ENCODE measurements around the gene OR4D1.
"Not testable (repeated sequence)": the region's sequence is repeated elsewhere in the genome, so short reads cannot be mapped to it uniquely, and the experiment has no call there.

Gene OR4D1

GRCh38 chr17:58147930-58148434 lies at the start of gene OR4D1:
Gene OR4D1, plus strand, starts transcription at chr17:58148384. Its CDS starts 6,770 bp downstream, at chr17:58155154.
- TF ChIP-seq CTCF (IDR thresholded peaks at IDR 0.05; ENCODE audit: low read depth, low read length), result no peak
- H3K4me3 ChIP-seq (ENCODE audit: low read depth, low read length), result no peak within 1 kb of the TSS

GRCh38 chr17:58100506-58100905 lies 47.7 kb upstream of the OR4D1 start:
- TF ChIP-seq CTCF (IDR thresholded peaks at IDR 0.05; ENCODE audit: low read depth, low read length), result no peak
- H3K4me3 ChIP-seq (ENCODE audit: low read depth, low read length), result no peak overlapping the region

- H3K4me3 ChIP-seq (ENCODE audit: low read depth, low read length), result not testable (repeated sequence)
Measured at GRCh38 chr17:58101898-58102297, 46.3 kb upstream of the OR4D1 start.

GRCh38 chr17:58105093-58105492 lies 43.1 kb upstream of the OR4D1 start:
- no peak overlapping the region for H3K4me3 ChIP-seq (ENCODE audit: low read depth, low read length)
- no peak for TF ChIP-seq CTCF (IDR thresholded peaks at IDR 0.05; ENCODE audit: low read depth, low read length)

- no peak for TF ChIP-seq CTCF (IDR thresholded peaks at IDR 0.05; ENCODE audit: low read depth, low read length)
- no peak overlapping the region for H3K4me3 ChIP-seq (ENCODE audit: low read depth, low read length)
Measured at GRCh38 chr17:58107306-58107705, 40.9 kb upstream of the OR4D1 start.

GRCh38 chr17:58109197-58109596 lies 39.0 kb upstream of the OR4D1 start:
- no peak overlapping the region for H3K4me3 ChIP-seq (ENCODE audit: low read depth, low read length)
- no peak for TF ChIP-seq CTCF (IDR thresholded peaks at IDR 0.05; ENCODE audit: low read depth, low read length)

GRCh38 chr17:58110012-58110411 lies 38.2 kb upstream of the OR4D1 start:
- no peak overlapping the region for H3K4me3 ChIP-seq (ENCODE audit: low read depth, low read length)
- no peak for TF ChIP-seq CTCF (IDR thresholded peaks at IDR 0.05; ENCODE audit: low read depth, low read length)

GRCh38 chr17:58111676-58112075 lies 36.5 kb upstream of the OR4D1 start:
- no peak for TF ChIP-seq CTCF (IDR thresholded peaks at IDR 0.05; ENCODE audit: low read depth, low read length)
- no peak overlapping the region for H3K4me3 ChIP-seq (ENCODE audit: low read depth, low read length)

Measured in WI38 (cell line).